MM.1S (cell line): ENCODE data around the gene NTRK2.

Experiments
- DNase-seq: peaks from one replicate; pipeline ENCODE4 v3.0.0-alpha.2; 2015
- H2AFZ ChIP-seq: fragments of 300-600 bp; sonication (generic); 2 replicates; pipeline ENCODE4 v1.6.0; 2016; ENCODE audit warnings: antibody characterized with exemption, low read length
- H3F3A ChIP-seq: fragments of 300-600 bp; sonication (generic); 2 replicates; pipeline ENCODE4 v1.6.1; 2016; ENCODE audit warnings: mild to moderate bottlenecking, antibody characterized with exemption, low read length, moderate library complexity, mixed read lengths; ENCODE audit not compliant: insufficient read depth
- H3K27ac ChIP-seq: fragments of 300-600 bp; sonication (generic); 2 replicates; pipeline ENCODE4 v1.5.1; 2016; ENCODE audit warnings: mild to moderate bottlenecking, low read length
- H3K27me3 ChIP-seq: fragments of 300-600 bp; sonication (generic); replicated peaks from 2 replicates; pipeline ENCODE4 v1.6.0; 2016; ENCODE audit warnings: low read length; ENCODE audit not compliant: insufficient read depth
- H3K36me3 ChIP-seq: fragments of 300-600 bp; sonication (generic); replicated peaks from 2 replicates; pipeline ENCODE4 v1.6.1; 2016; ENCODE audit warnings: mild to moderate bottlenecking, low read length, mixed read lengths; ENCODE audit not compliant: insufficient read depth
- H3K4me1 ChIP-seq: fragments of 300-600 bp; sonication (generic); 2 replicates; pipeline ENCODE4 v1.6.1; 2016; ENCODE audit warnings: low read length, mixed read lengths
- H3K4me2 ChIP-seq: fragments of 300-600 bp; sonication (generic); 2 replicates; pipeline ENCODE4 v1.6.0; 2016; ENCODE audit warnings: low read depth, low read length
- H3K4me3 ChIP-seq: fragments of 300-600 bp; sonication (generic); 2 replicates; pipeline ENCODE4 v1.5.1; 2016; ENCODE audit warnings: low read length, mixed read lengths
- H3K79me2 ChIP-seq: fragments of 300-600 bp; sonication (generic); 2 replicates; pipeline ENCODE4 v1.6.1; 2016; ENCODE audit warnings: mixed run types, low read length, mixed read lengths
- H3K9ac ChIP-seq: fragments of 300-600 bp; sonication (generic); 2 replicates; pipeline ENCODE4 v1.6.1; 2016; ENCODE audit warnings: low read length, mixed read lengths
- H3K9me2 ChIP-seq: fragments of 300-600 bp; sonication (generic); replicated peaks from 2 replicates; pipeline ENCODE4 v1.6.1; 2016; ENCODE audit warnings: mild to moderate bottlenecking, low read length, mixed read lengths; ENCODE audit not compliant: insufficient read depth
- H3K9me3 ChIP-seq: fragments of 300-600 bp; sonication (generic); replicated peaks from 2 replicates; pipeline ENCODE4 v1.6.1; 2016; ENCODE audit warnings: mild to moderate bottlenecking, low read length, mixed read lengths; ENCODE audit not compliant: insufficient read depth
- H4K20me1 ChIP-seq: fragments of 300-600 bp; sonication (generic); 2 replicates; pipeline ENCODE4 v1.6.1; 2016; ENCODE audit warnings: mild to moderate bottlenecking, low read length, moderate library complexity, mixed read lengths; ENCODE audit not compliant: insufficient read depth
- CTCF ChIP-seq: fragments of 300-600 bp; sonication (generic); IDR thresholded peaks from 2 replicates; pipeline ENCODE4 v1.5.1; 2016; ENCODE audit warnings: antibody characterized with exemption, low read length, mixed read lengths
- EZH2 ChIP-seq: fragments of 300-600 bp; sonication (generic); optimal IDR thresholded peaks from 2 replicates; pipeline ENCODE3; 2017; ENCODE audit warnings: low read depth, mild to moderate bottlenecking, antibody characterized with exemption, low read length, mixed read lengths
- EZH2phosphoT487 ChIP-seq: fragments of 300-600 bp; sonication (generic); IDR thresholded peaks from 2 replicates; pipeline ENCODE4 v1.6.1; 2018; ENCODE audit warnings: antibody characterized with exemption, low read length

NTRK2 gene

GRCh38 chr9:84866396-84867175 lies 197.1 kb downstream of the NTRK2 start:
- no peaks in the 10 kb centered on the region for H3K27me3 ChIP-seq
- H3K27ac ChIP-seq: no peak overlapping the region
- no peaks in the 10 kb centered on the region for H3K9me2 ChIP-seq
- no peaks in the 10 kb centered on the region for H3F3A ChIP-seq
- H3K9me3 ChIP-seq: no peaks in the 10 kb centered on the region
- H3K4me3 ChIP-seq: no peak overlapping the region
- no peak for DNase-seq
- no peak for TF ChIP-seq EZH2
- TF ChIP-seq CTCF: no peak
- no peak for TF ChIP-seq EZH2phosphoT487
- no peaks in the 10 kb centered on the region for H3K36me3 ChIP-seq
- H3K9ac ChIP-seq: no peak overlapping the region
- peaks cover 5% of the 10 kb centered on the region; the same call in 1 of the 2 replicates for H3K4me1 ChIP-seq
- no peaks in the 10 kb centered on the region for H3K79me2 ChIP-seq
- no peaks in the 10 kb centered on the region for H4K20me1 ChIP-seq
- H3K4me2 ChIP-seq: no peak overlapping the region
- H2AFZ ChIP-seq: no peak overlapping the region

GRCh38 chr9:84867186-84867585 lies 197.7 kb downstream of the NTRK2 start:
- Histone ChIP-seq H3K27me3 (no peaks in the 10 kb centered on the region), H3K79me2 (no peaks in the 10 kb centered on the region), H3K27ac (no peak overlapping the region), H3F3A (no peaks in the 10 kb centered on the region), H3K4me3 (no peak overlapping the region), H3K9ac (no peak overlapping the region), H3K9me2 (no peaks in the 10 kb centered on the region), H3K4me1 (peaks cover 11% of the 10 kb centered on the region; the same call in 1 of the 2 replicates), H3K36me3 (no peaks in the 10 kb centered on the region), H4K20me1 (no peaks in the 10 kb centered on the region), H3K4me2 (no peak overlapping the region), H2AFZ (no peak overlapping the region), H3K9me3 (no peaks in the 10 kb centered on the region)
- no peak for DNase-seq
- no peak for TF ChIP-seq CTCF
- no peak for TF ChIP-seq EZH2
- no peak for TF ChIP-seq EZH2phosphoT487

- Histone ChIP-seq H4K20me1 (no peaks in the 10 kb centered on the region), H2AFZ (no peak overlapping the region), H3K9ac (no peak overlapping the region), H3K27ac (no peak overlapping the region), H3K9me2 (no peaks in the 10 kb centered on the region), H3F3A (0 out of 2 replicates have a peak, but pooled peaks cover under 1% of the 10 kb centered on the region), H3K36me3 (no peaks in the 10 kb centered on the region), H3K27me3 (no peaks in the 10 kb centered on the region), H3K4me1 (peaks cover 17% of the 10 kb centered on the region), H3K4me3 (no peak overlapping the region), H3K79me2 (no peaks in the 10 kb centered on the region), H3K9me3 (no peaks in the 10 kb centered on the region), H3K4me2 (no peak overlapping the region)
- TF ChIP-seq CTCF: no peak
- TF ChIP-seq EZH2: no peak
- no peak for TF ChIP-seq EZH2phosphoT487
- no peak for DNase-seq
Observed at GRCh38 chr9:84869091-84869490, 199.6 kb downstream of the NTRK2 start.
